Nephron (organoid): Measurements from ENCODE around the gene LUC7L2.
"Not testable (repeated sequence)": the region's sequence is repeated elsewhere in the genome, so short reads cannot be mapped to it uniquely, and the experiment has no call there.

Experiments
- H3K27ac Mint-ChIP-seq, 3 experiments: 2 replicates each; pipeline ENCODE4 v1.8.0; 2020; ENCODE audit warnings: mixed read lengths in 3 of 3, mild to moderate bottlenecking in 2 of 3, moderate library complexity in 1 of 3
- H3K27me3 Mint-ChIP-seq: 2 replicates; pipeline ENCODE4 v1.8.0; 2021; ENCODE audit warnings: low read depth, mild to moderate bottlenecking, moderate library complexity, mixed read lengths
- H3K36me3 Mint-ChIP-seq: 2 replicates; pipeline ENCODE4 v1.8.0; 2020; ENCODE audit warnings: low read depth, mixed read lengths
- H3K4me1 Mint-ChIP-seq: 2 replicates; pipeline ENCODE4 v1.8.0; 2020; ENCODE audit warnings: mixed read lengths
- H3K4me3 Mint-ChIP-seq, 3 experiments: 2 replicates each; pipeline ENCODE4 v1.8.0; 2020; ENCODE audit warnings: mild to moderate bottlenecking in 3 of 3, mixed read lengths in 3 of 3, moderate library complexity in 2 of 3
- H3K9me3 Mint-ChIP-seq: 2 replicates; pipeline ENCODE4 v1.8.0; 2020; ENCODE audit warnings: mixed read lengths
- TF ChIP-seq, protein P1 (sequence below), 3 experiments: fragments of 200-600 bp; sonication (generic); IDR thresholded peaks; one replicate each; pipeline ENCODE4 v1.5.0; 2021; ENCODE audit warnings: antibody characterized with exemption in 3 of 3; ENCODE audit not compliant: unreplicated experiment in 3 of 3

LUC7L2 gene, protein sequence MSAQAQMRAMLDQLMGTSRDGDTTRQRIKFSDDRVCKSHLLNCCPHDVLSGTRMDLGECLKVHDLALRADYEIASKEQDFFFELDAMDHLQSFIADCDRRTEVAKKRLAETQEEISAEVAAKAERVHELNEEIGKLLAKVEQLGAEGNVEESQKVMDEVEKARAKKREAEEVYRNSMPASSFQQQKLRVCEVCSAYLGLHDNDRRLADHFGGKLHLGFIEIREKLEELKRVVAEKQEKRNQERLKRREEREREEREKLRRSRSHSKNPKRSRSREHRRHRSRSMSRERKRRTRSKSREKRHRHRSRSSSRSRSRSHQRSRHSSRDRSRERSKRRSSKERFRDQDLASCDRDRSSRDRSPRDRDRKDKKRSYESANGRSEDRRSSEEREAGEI

DNA sequence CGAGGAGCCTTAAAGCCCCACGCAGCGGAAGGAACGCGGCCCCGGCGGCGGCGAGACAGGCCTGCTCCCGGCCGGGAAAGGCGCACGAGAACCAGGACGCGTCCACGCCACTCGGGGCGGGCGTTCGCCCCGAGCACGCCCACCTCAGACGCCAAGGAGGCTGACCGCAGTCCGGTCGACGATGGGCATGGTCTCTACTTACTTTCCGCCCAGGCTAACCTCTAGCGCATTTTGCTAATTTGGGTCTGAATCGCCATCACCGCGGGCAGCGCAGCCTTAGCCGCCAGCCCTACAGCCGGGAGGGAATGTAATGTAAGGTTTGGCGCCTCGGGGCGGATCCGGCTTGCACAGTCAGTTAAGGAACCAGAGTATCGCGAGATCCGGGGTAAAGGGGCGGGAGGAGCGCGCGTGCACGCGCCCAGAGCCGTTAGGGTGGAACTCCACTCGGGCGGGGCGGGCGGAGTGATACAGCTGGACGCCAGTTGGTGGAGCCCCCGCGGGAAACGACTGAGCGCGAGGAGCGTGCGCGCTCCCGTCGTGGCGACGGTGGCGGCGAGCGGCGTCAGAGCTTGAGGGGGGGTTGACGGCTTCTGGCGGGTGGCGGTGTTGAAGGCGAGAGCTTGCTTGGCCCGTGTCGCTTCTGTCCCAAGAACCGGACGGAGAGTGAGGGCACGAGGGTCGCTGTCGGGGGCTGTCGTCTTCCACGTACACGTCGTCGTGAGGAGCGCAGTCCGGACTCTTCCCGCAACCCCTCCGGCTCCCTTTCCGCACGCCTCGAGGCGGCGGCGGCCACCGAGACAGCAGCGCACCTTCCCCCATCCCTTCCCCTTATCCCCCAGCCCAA, at the start of gene LUC7L2:
Gene LUC7L2, plus strand, starts transcription at position 529 of the 844 bp plus-strand sequence. CDS start 368 bp downstream, outside the sequence.
- TF ChIP-seq, protein P1, sequence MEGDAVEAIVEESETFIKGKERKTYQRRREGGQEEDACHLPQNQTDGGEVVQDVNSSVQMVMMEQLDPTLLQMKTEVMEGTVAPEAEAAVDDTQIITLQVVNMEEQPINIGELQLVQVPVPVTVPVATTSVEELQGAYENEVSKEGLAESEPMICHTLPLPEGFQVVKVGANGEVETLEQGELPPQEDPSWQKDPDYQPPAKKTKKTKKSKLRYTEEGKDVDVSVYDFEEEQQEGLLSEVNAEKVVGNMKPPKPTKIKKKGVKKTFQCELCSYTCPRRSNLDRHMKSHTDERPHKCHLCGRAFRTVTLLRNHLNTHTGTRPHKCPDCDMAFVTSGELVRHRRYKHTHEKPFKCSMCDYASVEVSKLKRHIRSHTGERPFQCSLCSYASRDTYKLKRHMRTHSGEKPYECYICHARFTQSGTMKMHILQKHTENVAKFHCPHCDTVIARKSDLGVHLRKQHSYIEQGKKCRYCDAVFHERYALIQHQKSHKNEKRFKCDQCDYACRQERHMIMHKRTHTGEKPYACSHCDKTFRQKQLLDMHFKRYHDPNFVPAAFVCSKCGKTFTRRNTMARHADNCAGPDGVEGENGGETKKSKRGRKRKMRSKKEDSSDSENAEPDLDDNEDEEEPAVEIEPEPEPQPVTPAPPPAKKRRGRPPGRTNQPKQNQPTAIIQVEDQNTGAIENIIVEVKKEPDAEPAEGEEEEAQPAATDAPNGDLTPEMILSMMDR (IDR thresholded peaks at IDR 0.05; ENCODE audit: unreplicated experiment in 3 of 3) = no peak
- Mint-ChIP-seq H3K4me3 (peak within 1 kb of the TSS; percentile 95 to 100 (median 97)), H3K27ac (peak within 1 kb of the TSS; percentile 99 to 100 (median 99)), H3K9me3 (no peaks in the 10 kb centered on the region), H3K27me3 (no peaks in the 10 kb centered on the region), H3K4me1 (peaks cover 31% of the 10 kb centered on the region), H3K36me3 (peaks cover 24% of the 10 kb centered on the region)

DNA sequence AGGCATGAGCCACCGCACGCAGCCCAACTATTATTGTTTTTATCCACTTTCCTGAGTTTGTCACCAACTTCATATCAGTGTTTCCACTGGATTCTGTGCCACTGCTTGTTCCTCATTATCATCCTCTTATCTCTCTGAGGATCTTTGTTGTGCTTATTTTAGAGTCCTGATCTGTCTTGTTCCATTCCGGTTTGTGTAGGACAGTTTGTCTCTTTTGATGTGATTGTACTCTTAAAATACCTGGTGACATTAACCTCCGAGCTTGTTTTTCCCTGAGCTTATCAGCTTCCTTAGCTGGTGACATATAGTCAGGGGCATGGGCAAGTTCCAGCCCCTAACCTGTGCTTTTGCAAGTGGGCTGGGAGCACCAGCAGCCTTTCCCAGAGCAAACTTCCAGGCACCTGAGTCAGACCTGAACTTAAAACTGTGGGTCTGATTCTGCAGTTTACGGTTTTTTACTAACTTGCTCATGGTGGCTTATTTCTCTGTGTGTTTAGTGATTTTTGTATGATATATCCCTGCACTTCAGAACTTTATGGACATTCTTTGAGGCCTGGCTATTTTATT, 41.7 kb upstream of the LUC7L2 start:
- TF ChIP-seq, protein P1 (IDR thresholded peaks at IDR 0.05; ENCODE audit: unreplicated experiment in 3 of 3) = no peak
- no peaks in the 10 kb centered on the region for H3K27me3 Mint-ChIP-seq
- H3K27ac Mint-ChIP-seq = peak overlapping the region in 1 of 3 experiments; percentile 25
- no peaks in the 10 kb centered on the region for H3K36me3 Mint-ChIP-seq
- H3K9me3 Mint-ChIP-seq = no peaks in the 10 kb centered on the region
- no peak overlapping the region for H3K4me3 Mint-ChIP-seq
- peaks cover 4% of the 10 kb centered on the region for H3K4me1 Mint-ChIP-seq

DNA sequence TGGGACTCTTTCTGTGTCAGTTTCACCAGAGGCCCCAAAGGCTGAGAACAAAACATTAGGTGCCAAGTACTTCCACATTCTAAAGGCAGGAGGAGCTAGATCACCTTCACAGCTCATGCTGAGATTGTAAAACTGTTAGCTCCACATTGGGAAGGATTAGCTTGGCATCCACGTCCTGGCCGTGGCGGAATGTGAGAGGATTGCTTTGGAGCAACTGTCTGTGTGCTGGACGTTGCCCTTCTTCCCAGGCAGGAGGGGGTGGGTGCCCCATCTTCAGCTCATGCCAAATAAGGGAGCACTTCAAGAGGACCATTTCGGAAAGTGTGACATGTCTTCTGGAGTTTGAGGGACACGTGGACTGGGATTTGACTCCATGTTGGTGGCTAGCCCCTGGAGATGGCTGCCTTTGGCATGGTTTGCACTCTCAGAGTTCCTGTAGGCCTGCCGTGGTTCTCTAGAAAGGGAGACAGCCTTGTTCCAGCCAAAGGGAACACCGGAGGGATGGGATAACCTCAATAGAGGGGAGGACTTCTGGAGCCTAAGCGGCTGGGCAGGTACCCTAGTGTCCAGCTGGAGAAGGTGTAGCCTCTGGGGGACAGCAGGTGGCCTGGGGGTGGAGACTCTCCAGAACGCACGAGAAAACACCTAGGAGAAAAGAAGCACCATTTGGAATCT, 38.5 kb upstream of the LUC7L2 start:
- TF ChIP-seq, protein P1 (IDR thresholded peaks at IDR 0.05; ENCODE audit: unreplicated experiment in 3 of 3) = peak; percentile 29 to 36 (median 31)
- no peaks in the 10 kb centered on the region for H3K36me3 Mint-ChIP-seq
- H3K4me3 Mint-ChIP-seq = no peak overlapping the region

DNA sequence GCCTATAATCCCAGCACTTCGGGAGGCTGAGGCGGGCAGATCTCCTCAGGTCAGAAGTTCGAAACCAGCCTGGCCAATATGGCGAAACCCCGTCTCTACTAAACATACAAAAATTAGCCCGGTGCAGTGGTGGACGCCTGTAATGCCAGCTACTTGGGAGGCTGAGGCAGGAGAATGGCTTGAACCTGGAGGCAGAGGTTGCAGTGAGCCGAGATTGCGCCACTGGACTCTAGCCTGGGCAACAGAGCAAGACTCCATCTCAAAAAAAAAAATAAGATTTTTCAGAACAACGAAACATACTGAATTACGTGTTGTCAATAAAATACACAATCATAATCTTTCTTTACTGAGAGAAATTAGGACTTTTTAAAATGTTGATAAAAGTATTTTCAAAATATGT, 35.0 kb upstream of the LUC7L2 start:
- H3K9me3 Mint-ChIP-seq, H3K27me3 Mint-ChIP-seq, H3K36me3 Mint-ChIP-seq, H3K27ac Mint-ChIP-seq, H3K4me3 Mint-ChIP-seq: not testable (repeated sequence)
- H3K4me1 Mint-ChIP-seq = peaks cover 10% of the 10 kb centered on the region

More for the DNA sequence above, 38.5 kb upstream of the LUC7L2 start:
- peaks cover 4% of the 10 kb centered on the region for H3K4me1 Mint-ChIP-seq
- no peaks in the 10 kb centered on the region for H3K27me3 Mint-ChIP-seq
- H3K27ac Mint-ChIP-seq = no peak overlapping the region
- H3K9me3 Mint-ChIP-seq = no peaks in the 10 kb centered on the region

DNA sequence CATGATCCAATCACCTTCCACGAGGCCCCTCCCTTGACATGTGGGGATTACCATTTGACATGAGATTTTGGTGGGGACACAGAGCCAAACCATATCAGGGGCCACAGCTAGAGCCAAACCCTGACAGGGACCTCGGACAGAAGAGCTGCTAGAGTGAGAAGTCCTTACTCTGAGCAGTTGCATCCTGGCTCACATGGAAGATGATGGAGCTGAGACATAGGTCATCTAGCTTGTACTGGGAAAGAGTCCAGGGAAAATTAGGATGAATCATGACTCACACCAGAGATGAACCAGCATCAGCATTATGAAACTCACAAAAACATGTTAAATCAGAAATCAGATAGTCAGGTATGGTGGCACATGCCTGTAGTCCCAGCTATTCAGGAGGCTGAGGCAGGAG, 31.3 kb upstream of the LUC7L2 start:
- Mint-ChIP-seq H3K9me3 (no peaks in the 10 kb centered on the region), H3K27ac (peak overlapping the region in 2 of 3 experiments; percentile 52 to 80)
- TF ChIP-seq, protein P1 (IDR thresholded peaks at IDR 0.05; ENCODE audit: unreplicated experiment in 3 of 3) = no peak

More for the DNA sequence above, 31.3 kb upstream of the LUC7L2 start:
- no peaks in the 10 kb centered on the region for H3K36me3 Mint-ChIP-seq
- H3K4me1 Mint-ChIP-seq = peaks cover 9% of the 10 kb centered on the region
- H3K27me3 Mint-ChIP-seq = peaks cover 4% of the 10 kb centered on the region
- H3K4me3 Mint-ChIP-seq = no peak overlapping the region
